PC-3 (cell line): ENCODE measurements around the gene STRBP.

Experiments
- EZH2 ChIP-seq: fragments of 300-600 bp; sonication (generic); IDR thresholded peaks from one replicate; pipeline ENCODE4 v1.6.1; 2017; ENCODE audit warnings: antibody characterized with exemption, mild to moderate bottlenecking, low read length; ENCODE audit not compliant: unreplicated experiment
- EZH2phosphoT487 ChIP-seq: fragments of 300-600 bp; sonication (generic); IDR thresholded peaks from 2 replicates; pipeline ENCODE4 v1.6.1; 2018; ENCODE audit warnings: mild to moderate bottlenecking, antibody characterized with exemption, low read length, borderline replicate concordance
- TF ChIP-seq, protein P1 (sequence below): fragments of 300-600 bp; sonication (generic); conservative IDR thresholded peaks from 2 replicates; pipeline ENCODE4 v1.5.1; 2017; ENCODE audit warnings: antibody characterized with exemption, low read depth, mild to moderate bottlenecking, low read length

- TF ChIP-seq, protein P1, sequence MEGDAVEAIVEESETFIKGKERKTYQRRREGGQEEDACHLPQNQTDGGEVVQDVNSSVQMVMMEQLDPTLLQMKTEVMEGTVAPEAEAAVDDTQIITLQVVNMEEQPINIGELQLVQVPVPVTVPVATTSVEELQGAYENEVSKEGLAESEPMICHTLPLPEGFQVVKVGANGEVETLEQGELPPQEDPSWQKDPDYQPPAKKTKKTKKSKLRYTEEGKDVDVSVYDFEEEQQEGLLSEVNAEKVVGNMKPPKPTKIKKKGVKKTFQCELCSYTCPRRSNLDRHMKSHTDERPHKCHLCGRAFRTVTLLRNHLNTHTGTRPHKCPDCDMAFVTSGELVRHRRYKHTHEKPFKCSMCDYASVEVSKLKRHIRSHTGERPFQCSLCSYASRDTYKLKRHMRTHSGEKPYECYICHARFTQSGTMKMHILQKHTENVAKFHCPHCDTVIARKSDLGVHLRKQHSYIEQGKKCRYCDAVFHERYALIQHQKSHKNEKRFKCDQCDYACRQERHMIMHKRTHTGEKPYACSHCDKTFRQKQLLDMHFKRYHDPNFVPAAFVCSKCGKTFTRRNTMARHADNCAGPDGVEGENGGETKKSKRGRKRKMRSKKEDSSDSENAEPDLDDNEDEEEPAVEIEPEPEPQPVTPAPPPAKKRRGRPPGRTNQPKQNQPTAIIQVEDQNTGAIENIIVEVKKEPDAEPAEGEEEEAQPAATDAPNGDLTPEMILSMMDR = no peak
- TF ChIP-seq EZH2 = no peak
- TF ChIP-seq EZH2phosphoT487 = no peak
Measured at GRCh38 chr9:123239726-123240125, 28.7 kb downstream of the STRBP start.
